SU-DHL-6 (cell line): Measurements from ENCODE around the gene GALNT14.

ENCODE experiments used
- EZH2phosphoT487 ChIP-seq: fragments of 200-600 bp; sonication (generic), shearing (Covaris generic); conservative IDR thresholded peaks from 2 replicates; pipeline ENCODE4 v1.6.1; 2018; ENCODE audit warnings: mild to moderate bottlenecking, antibody characterized with exemption, low read length, moderate library complexity, mixed read lengths
- TF ChIP-seq, protein P1 (sequence below): fragments of 200-600 bp; sonication (generic); IDR thresholded peaks from one replicate; pipeline ENCODE4 v1.5.1; 2017; ENCODE audit warnings: antibody characterized with exemption, mild to moderate bottlenecking, low read length, moderate library complexity; ENCODE audit not compliant: insufficient read depth, poor library complexity, severe bottlenecking

GRCh38 chr2:31000970-31001369 lies 137.3 kb downstream of the GALNT14 start:
- TF ChIP-seq, protein P1, sequence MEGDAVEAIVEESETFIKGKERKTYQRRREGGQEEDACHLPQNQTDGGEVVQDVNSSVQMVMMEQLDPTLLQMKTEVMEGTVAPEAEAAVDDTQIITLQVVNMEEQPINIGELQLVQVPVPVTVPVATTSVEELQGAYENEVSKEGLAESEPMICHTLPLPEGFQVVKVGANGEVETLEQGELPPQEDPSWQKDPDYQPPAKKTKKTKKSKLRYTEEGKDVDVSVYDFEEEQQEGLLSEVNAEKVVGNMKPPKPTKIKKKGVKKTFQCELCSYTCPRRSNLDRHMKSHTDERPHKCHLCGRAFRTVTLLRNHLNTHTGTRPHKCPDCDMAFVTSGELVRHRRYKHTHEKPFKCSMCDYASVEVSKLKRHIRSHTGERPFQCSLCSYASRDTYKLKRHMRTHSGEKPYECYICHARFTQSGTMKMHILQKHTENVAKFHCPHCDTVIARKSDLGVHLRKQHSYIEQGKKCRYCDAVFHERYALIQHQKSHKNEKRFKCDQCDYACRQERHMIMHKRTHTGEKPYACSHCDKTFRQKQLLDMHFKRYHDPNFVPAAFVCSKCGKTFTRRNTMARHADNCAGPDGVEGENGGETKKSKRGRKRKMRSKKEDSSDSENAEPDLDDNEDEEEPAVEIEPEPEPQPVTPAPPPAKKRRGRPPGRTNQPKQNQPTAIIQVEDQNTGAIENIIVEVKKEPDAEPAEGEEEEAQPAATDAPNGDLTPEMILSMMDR: no peak
- no peak for TF ChIP-seq EZH2phosphoT487
